T-helper 1 cell (primary cell): ENCODE measurements around the gene RRP12.
"Not testable (repeated sequence)": the region's sequence is repeated elsewhere in the genome, so short reads cannot be mapped to it uniquely, and the experiment has no call there.

Experiments
- DNase-seq, 5 donors: peaks; one replicate each; pipeline ENCODE4 v3.0.0-alpha.2; 2012 to 2020

RRP12 gene

DNA sequence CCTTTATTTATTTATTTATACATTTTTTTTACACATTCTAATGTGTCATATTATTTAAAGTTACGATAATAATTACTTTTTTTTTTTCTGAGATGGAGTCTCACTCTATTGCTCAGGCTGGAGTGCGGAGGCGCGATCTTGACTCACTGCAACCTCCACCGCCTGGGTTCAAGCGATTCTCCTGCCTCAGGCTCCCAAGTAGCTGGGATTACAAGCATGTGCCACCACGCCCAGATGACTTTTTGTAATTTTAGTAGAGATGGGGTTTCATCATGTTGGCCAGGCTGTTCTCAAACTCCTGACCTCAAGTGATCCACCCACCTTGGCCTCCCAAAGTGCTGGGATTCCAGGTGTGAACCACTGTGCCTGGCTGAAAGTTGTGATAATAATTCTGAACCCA lies 5.3 kb upstream of the RRP12 start:
- not testable (repeated sequence) for DNase-seq

DNA sequence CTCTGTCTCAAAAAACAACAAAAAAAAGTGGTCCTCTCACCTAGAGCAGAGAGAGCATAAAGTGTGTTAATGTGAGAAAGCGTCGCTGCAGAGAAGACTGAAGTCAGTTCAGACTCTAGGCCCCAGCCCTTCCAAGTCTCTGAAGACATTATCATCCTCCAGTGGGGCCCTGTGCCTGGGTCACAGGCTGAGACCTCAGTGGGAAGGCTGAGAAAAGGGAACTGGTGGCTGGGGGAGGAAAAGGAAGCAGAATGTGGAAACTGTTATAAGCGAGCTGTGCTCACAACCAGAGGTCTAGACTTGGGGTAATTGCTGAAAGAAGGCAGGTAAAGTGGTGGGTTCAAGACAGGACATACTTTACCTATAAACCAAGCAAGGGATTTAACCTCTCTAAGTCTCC lies 4.9 kb upstream of the RRP12 start:
- no peak for DNase-seq

GRCh38 chr10:97404044-97404443 lies 2.9 kb upstream of the RRP12 start:
- DNase-seq = no peak

DNA sequence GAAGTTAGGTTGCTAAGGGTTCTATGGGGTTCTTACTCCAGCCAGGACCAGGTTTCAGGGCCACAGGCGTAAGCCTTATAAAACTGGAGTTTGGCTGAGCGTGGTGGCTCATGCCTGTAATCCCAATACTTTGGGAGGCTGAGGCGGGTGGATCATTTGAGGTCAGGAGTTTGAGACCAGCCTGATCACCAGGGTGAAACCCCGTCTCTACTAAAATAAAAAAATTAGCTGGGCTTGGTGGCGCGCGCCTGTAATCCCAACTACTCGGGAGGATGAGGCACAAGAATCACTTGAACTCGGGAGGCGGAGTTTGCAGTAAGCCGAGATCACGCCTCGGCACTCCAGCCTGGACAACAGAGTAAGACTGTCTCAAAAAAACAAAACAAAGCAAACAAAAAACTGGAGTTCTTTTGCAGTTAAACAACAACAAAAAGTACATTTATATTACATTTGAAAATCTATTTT lies 347 bp upstream of the RRP12 start:
- no peak for DNase-seq

GRCh38 chr10:97399843-97400545 lies 1.1 kb downstream of the RRP12 start:
- peak in 3 of 5 donors; percentile 20 to 38 (median 21) for DNase-seq

- DNase-seq = no peak
Measured at GRCh38 chr10:97396056-97396455, 5.1 kb downstream of the RRP12 start.

- DNase-seq = no peak
Measured at GRCh38 chr10:97393034-97393573, 8.0 kb downstream of the RRP12 start.

DNA sequence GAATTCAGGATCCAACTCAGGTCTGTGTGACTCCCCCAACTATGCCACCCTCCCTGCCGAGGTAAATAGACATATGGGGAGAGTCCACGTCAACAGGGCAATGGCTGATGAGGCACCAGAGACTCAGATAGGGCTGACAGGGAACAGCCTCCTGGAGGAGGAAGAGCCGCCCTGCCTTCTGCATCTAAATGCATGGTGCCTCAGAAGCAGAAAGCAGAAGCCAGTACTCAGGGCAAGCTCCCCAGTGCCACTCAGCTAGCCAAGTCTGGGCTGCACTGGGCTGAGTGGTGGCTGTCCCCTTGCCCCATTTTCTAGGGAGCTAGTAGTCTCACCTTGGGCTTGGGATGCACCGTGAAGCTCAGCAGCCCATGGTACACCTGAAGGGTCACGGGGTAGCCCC lies 11.0 kb downstream of the RRP12 start:
- DNase-seq = no peak

- no peak for DNase-seq
Measured at GRCh38 chr10:97388152-97388551, 13.0 kb downstream of the RRP12 start.

DNA sequence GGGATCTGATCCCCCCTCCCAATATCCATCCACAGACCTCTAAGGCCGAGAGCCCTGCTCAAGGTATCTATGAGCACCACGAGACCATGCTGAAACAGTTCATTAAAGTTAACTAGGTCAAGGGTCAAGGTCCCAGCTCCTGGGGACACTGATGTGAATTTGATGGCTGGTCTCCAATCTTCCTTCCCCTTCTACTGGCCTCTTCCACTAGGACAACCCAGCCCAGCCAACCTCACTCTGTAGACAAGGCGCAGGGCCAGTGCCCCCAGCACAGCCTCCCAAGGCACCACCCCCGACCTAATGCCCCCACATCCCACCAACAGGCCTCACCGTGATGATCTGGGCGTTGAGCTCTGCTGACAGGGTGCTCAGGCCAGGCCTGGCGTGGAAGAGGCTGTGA lies 15.6 kb downstream of the RRP12 start:
- no peak for DNase-seq

DNA sequence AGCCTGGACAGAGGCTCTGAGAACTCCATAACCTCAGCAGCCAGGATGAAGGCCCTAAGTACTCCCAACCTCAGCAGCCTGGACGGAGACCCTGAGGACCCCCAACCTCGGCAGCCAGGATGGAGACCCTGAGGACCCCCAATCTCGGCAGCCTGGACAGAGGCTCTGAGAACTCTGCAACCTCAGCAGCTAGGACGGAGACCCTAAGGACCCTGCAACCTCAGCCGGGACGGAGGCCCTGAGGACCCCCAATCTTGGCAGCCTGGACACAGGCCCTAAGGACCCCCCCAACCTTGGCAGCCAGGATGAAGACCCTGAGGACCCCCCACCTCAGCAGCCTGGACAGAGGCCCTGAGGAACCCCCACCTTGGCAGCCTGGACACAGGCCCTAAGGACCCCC lies 16.5 kb downstream of the RRP12 start:
- no peak for DNase-seq

- no peak for DNase-seq
Measured at GRCh38 chr10:97384156-97384555, 17.0 kb downstream of the RRP12 start.

DNA sequence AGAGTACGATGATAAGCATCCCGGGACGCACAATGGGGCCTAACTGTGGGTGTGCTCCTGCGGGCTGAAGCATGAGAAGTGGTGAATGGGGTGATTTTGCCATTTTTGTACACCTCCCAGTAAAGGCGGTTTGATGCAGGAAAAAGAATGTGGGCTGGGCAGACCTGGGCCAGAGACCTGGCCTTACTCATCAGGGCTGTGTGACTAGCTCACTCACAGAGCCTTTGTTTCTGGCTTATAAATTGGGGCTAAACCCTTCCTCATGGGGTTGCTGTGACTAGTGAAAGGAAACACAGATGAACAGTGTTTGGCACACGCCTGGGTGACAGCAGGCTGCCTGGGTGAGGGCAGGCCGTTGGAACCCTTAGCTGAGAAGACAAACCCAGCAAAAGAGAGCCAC lies 18.0 kb downstream of the RRP12 start:
- no peak for DNase-seq

DNA sequence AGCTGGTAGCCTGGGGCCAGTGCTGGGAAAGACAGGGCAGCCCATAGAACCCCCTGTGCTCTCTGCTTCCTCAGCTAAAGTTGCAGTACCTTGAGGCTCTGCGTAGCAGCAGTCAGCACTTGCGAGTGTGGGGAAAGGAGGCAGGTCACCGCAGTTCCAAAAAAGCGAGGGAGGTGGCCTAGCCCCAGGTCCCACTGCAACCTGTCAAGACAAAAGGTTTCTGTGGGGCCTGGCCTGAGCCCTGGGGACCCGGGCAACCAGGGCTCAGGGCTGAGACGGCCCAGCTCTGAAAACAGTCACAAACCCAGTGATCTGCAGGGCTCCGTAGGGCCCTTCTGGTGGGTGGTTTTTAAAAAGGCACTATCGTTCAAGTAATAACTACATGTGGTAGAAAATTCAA lies 19.5 kb downstream of the RRP12 start:
- no peak for DNase-seq

- DNase-seq = no peak
Measured at GRCh38 chr10:97380516-97380915, 20.6 kb downstream of the RRP12 start.

DNA sequence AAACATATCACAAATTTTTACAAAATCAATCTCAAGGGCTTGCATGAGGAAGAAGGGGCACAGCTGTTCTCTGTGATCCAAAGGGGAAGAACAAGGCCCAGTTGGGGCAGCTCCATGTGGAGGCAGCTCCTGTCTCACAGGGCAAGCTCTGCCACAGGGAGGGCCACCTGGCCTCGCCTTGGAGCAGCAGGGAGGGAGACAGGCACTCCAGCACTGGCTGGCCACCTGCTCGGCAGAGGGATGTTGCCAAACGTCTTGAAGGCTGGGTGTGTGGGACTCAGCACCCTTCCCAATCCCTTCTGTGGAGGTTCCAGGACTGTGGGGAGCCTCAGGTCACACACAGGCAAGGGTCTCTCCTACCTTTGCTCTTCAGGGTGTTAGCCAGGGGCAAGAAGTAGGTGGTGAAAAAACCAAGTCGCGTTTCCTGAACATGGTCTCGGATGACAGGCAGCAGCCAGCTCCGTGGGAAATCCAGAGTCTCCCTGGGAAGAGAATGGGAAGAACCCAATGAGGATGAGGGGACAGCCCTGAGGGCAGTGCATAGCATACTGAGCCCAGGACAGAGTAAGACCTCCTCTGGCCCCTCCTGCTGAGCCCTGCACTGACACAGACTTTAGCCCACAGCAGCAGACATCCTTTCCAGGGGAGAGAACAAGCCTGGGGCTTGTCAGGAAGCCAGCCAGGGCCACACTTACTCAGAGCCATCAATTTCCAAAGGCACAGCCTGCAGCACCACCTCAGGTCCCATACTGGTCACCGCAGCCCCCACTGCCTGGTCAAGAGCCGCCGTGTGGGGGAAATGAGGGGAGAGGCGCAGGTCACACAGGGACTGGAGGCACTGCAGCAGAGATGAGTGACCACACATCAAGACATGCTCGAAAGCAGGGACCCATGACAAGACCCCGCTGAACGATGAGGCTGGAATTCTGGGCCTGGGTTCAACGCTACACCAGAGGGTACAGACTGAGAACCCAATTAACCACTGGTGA lies 21.9 kb downstream of the RRP12 start:
- no peak for DNase-seq

DNA sequence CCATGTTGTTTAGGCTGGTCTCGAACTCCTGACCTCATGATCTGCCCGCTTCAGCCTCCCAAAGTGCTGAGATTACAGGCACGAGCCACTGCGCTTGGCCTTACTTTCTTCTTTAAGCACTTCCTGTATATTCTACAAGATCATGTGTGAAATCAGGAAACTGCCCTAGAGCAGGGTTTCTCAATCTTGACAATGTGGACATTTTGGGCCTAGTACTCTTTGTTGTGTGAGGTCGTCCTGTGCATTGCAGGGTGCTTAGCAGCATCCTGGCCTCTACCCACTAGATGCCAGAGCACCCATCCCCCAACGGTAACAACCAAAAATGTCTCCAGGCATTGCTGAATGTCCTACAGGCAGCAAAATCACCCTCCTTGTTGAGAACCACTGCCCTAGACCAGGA lies 24.7 kb downstream of the RRP12 start:
- no peak for DNase-seq

- no peak for DNase-seq
Measured at GRCh38 chr10:97373456-97373855, 27.7 kb downstream of the RRP12 start.

GRCh38 chr10:97372233-97372875 lies 28.8 kb downstream of the RRP12 start:
- DNase-seq = no peak

- DNase-seq = no peak
Measured at GRCh38 chr10:97371696-97372095, 29.4 kb downstream of the RRP12 start.

- no peak for DNase-seq
Measured at GRCh38 chr10:97367126-97367649, 34.0 kb downstream of the RRP12 start.

GRCh38 chr10:97366572-97366971 lies 34.6 kb downstream of the RRP12 start:
- no peak for DNase-seq
